ENCODE data around the gene CT45A7.
"Not testable (repeated sequence)": the region's sequence is repeated elsewhere in the genome, so short reads cannot be mapped to it uniquely, and the experiment has no call there.

Gene CT45A7

GRCh38 chrX:135837180-135837579 lies at the start of gene CT45A7:
Gene CT45A7 (minus strand): TSS chrX:135837280. CDS start chrX:135833533, 3,747 bp downstream.
- DNase-seq = not testable (repeated sequence)

- not testable (repeated sequence) for DNase-seq
These were observed 45.7 kb upstream of the CT45A7 start for GRCh38 chrX:135882741-135883140.

DNA sequence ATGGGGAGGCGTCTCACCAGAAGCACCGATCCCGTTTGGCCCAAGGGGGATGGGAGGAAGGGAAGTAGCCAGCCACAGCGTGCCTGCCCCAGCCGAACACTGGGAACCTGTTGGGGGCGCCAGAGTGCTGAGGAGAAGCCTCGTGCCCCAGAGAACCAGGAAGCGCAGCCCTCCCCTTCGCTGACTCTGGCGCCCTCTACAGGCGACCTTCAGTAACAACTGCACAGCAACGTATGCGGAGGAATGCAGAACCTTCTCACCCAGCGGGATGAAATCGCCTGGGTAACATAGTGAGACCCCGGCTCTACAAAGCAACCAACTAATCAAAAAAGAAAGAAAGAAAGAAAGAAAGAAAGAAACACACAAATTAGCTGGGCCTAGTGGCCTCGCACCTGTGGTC lies 34.6 kb upstream of the CT45A7 start, which contains the start of gene CT45A9:
Gene CT45A9 (minus strand): TSS at position 101 of the 400 bp plus-strand sequence. CDS start 3,751 bp downstream, outside the sequence.
- DNase-seq = not testable (repeated sequence)

DNA sequence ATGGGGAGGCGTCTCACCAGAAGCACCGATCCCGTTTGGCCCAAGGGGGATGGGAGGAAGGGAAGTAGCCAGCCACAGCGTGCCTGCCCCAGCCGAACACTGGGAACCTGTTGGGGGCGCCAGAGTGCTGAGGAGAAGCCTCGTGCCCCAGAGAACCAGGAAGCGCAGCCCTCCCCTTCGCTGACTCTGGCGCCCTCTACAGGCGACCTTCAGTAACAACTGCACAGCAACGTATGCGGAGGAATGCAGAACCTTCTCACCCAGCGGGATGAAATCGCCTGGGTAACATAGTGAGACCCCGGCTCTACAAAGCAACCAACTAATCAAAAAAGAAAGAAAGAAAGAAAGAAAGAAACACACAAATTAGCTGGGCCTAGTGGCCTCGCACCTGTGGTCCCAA lies 17.4 kb upstream of the CT45A7 start, which contains the start of gene CT45A8:
Gene CT45A8 (minus strand): TSS at position 101 of the 400 bp plus-strand sequence. CDS start 3,755 bp downstream, outside the sequence.
- not testable (repeated sequence) for DNase-seq

DNA sequence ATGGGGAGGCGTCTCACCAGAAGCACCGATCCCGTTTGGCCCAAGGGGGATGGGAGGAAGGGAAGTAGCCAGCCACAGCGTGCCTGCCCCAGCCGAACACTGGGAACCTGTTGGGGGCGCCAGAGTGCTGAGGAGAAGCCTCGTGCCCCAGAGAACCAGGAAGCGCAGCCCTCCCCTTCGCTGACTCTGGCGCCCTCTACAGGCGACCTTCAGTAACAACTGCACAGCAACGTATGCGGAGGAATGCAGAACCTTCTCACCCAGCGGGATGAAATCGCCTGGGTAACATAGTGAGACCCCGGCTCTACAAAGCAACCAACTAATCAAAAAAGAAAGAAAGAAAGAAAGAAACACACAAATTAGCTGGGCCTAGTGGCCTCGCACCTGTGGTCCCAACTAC lies 17.2 kb downstream of the CT45A7 start, which contains the start of gene CT45A2:
Gene CT45A2 (minus strand): TSS at position 101 of the 400 bp plus-strand sequence. CDS start 3,747 bp downstream, outside the sequence.
- not testable (repeated sequence) for DNase-seq

GRCh38 chrX:135802687-135803086 lies 34.4 kb downstream of the CT45A7 start, which contains the start of gene CT45A6:
Gene CT45A6 (minus strand): TSS chrX:135802787. CDS start chrX:135798993, 3,794 bp downstream.
- DNase-seq = not testable (repeated sequence)

- not testable (repeated sequence) for DNase-seq
These were observed 51.7 kb downstream of the CT45A7 start, which contains the start of gene CT45A5 for GRCh38 chrX:135785403-135785802. Gene CT45A5 (minus strand): TSS chrX:135785503. CDS start chrX:135781729, 3,774 bp downstream.
